Endodermal cell (in vitro differentiated cells): ENCODE measurements around the gene ZC3H8. TPM values are rescaled to one million over a fixed set of nuclear protein-coding genes. Genes with fewer than 3 reads are reported as not detected.
A peak's percentile ranks its signal among the peaks of the same experiment; 100 is the strongest.

ENCODE experiments used
- DNase-seq: peaks from one replicate; pipeline ENCODE4 v3.0.0-alpha.2; 2017
- H3K27ac ChIP-seq: 2 replicates; pipeline ENCODE4 v1.5.1; 2013; ENCODE audit warnings: mild to moderate bottlenecking, low read depth, low read length, moderate library complexity
- H3K27me3 ChIP-seq: 2 replicates; pipeline ENCODE4 v1.6.1; 2013; ENCODE audit warnings: mild to moderate bottlenecking, low read length, moderate library complexity; ENCODE audit not compliant: insufficient read depth, control insufficient read depth, poor library complexity, severe bottlenecking
- H3K36me3 ChIP-seq: 2 replicates; pipeline ENCODE4 v1.7.0; 2013; ENCODE audit warnings: mild to moderate bottlenecking, low read length, moderate library complexity; ENCODE audit not compliant: control insufficient read depth, insufficient read depth
- H3K4me1 ChIP-seq: one replicate; pipeline ENCODE4 v1.7.0; 2013; ENCODE audit warnings: low read length; ENCODE audit not compliant: control insufficient read depth, insufficient read depth
- H3K4me3 ChIP-seq: 2 replicates; pipeline ENCODE4 v1.5.1; 2013; ENCODE audit warnings: mild to moderate bottlenecking, low read length, moderate library complexity
- H3K9ac ChIP-seq: 2 replicates; pipeline ENCODE4 v1.6.1; 2013; ENCODE audit warnings: mild to moderate bottlenecking, low read length, moderate library complexity; ENCODE audit not compliant: poor library complexity, severe bottlenecking; ENCODE audit errors: extremely low read depth
- H3K9me3 ChIP-seq: 2 replicates; pipeline ENCODE4 v1.6.1; 2013; ENCODE audit warnings: mild to moderate bottlenecking, low read length, moderate library complexity; ENCODE audit not compliant: control insufficient read depth
- H3K27ac Mint-ChIP-seq: 2 replicates; pipeline ENCODE4 v1.8.0; 2020; ENCODE audit warnings: mixed read lengths
- H3K27me3 Mint-ChIP-seq: 2 replicates; pipeline ENCODE4 v1.8.0; 2021; ENCODE audit warnings: mild to moderate bottlenecking, mixed read lengths; ENCODE audit not compliant: insufficient read depth
- H3K36me3 Mint-ChIP-seq: 2 replicates; pipeline ENCODE4 v1.8.0; 2020; ENCODE audit warnings: low read depth, mixed read lengths
- H3K4me1 Mint-ChIP-seq: 2 replicates; pipeline ENCODE4 v1.8.0; 2020; ENCODE audit warnings: mixed read lengths
- H3K4me3 Mint-ChIP-seq: 2 replicates; pipeline ENCODE4 v1.8.0; 2020; ENCODE audit warnings: mild to moderate bottlenecking, moderate library complexity, mixed read lengths
- H3K9me3 Mint-ChIP-seq: 2 replicates; pipeline ENCODE4 v1.8.0; 2020; ENCODE audit warnings: mild to moderate bottlenecking, mixed read lengths
- WGBS, 2 experiments: methylation state at CpG; one replicate each; pipeline versions ENCODE4 v1.1.5 to v1.1.7; 2013; ENCODE audit warnings: missing lambda C conversion rate in 2 of 2, mixed read lengths in 1 of 2; ENCODE audit not compliant: insufficient coverage in 1 of 2, insufficient read length in 1 of 2; 5-methylcytosine and 5-hydroxymethylcytosine counted together
- total RNA-seq, 2 donors: library from RNA; stranded (reverse); fragmentation: NEBNext Ultra II Directional in 1 of 2; extraction: Animal tissue kit (Norgen Biotek cat#: 25700) in 1 of 2; gene quantifications; 2 replicates in 1 of 2; 3 replicates in 1 of 2; pipeline ENCODE4 v1.2.1, GENCODE V29; 2021
- TF ChIP-seq, protein P1 (sequence below): fragments of 200-600 bp; sonication (generic); conservative IDR thresholded peaks from 2 replicates; pipeline ENCODE4 v1.5.0; 2021; ENCODE audit warnings: antibody characterized with exemption, mild to moderate bottlenecking

The ZC3H8 gene
- total RNA-seq, 2 donors from 2014 or later, result 8.3 to 10.6 TPM

GRCh38 chr2:112277596-112278220 is 22.9 kb upstream of the ZC3H8 start:
- H3K36me3 ChIP-seq, result no peaks in the 10 kb centered on the region
- Mint-ChIP-seq H3K4me3 (no peak overlapping the region), H3K27me3 (no peaks in the 10 kb centered on the region), H3K4me1 (peaks cover 12% of the 10 kb centered on the region), H3K27ac (no peak overlapping the region), H3K9me3 (no peaks in the 10 kb centered on the region), H3K36me3 (no peaks in the 10 kb centered on the region)
- DNase-seq, result no peak
- no peak overlapping the region for H3K9ac ChIP-seq
- H3K27me3 ChIP-seq, result no peaks in the 10 kb centered on the region
- TF ChIP-seq, protein P1, sequence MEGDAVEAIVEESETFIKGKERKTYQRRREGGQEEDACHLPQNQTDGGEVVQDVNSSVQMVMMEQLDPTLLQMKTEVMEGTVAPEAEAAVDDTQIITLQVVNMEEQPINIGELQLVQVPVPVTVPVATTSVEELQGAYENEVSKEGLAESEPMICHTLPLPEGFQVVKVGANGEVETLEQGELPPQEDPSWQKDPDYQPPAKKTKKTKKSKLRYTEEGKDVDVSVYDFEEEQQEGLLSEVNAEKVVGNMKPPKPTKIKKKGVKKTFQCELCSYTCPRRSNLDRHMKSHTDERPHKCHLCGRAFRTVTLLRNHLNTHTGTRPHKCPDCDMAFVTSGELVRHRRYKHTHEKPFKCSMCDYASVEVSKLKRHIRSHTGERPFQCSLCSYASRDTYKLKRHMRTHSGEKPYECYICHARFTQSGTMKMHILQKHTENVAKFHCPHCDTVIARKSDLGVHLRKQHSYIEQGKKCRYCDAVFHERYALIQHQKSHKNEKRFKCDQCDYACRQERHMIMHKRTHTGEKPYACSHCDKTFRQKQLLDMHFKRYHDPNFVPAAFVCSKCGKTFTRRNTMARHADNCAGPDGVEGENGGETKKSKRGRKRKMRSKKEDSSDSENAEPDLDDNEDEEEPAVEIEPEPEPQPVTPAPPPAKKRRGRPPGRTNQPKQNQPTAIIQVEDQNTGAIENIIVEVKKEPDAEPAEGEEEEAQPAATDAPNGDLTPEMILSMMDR, result no peak
- no peaks in the 10 kb centered on the region for H3K9me3 ChIP-seq
- H3K4me1 ChIP-seq, result peaks cover 8% of the 10 kb centered on the region
- no peak overlapping the region for H3K27ac ChIP-seq
- WGBS, 2 experiments, result 94 to 98% methylated on average over 4 to 5 of the region's 5 CpGs
- H3K4me3 ChIP-seq, result no peak overlapping the region

DNA sequence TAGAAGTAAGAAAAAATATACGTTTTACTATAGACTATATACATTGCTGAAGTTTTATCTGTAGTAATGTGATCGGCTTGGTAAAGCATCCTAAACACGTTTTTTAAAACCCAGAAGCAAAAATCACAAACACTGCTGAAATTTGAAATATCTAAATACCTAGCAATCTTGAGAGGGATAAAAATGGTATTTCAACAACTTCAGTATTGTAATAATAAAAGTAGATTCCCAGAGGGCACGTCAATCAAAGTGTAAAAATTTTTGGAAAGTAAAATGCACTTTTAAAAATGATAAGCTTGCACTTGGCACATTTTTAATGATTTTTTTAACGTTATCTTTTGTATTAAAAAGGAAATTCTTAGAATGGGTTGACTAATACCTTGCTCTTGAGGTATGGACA is 22.1 kb upstream of the ZC3H8 start:
- TF ChIP-seq, protein P1, result no peak
- 87 to 98% methylated on average over 3 of the region's 5 CpGs for WGBS, 2 experiments
- Histone ChIP-seq H3K4me3 (peak overlapping the region; percentile 86), H3K27me3 (no peaks in the 10 kb centered on the region), H3K4me1 (peaks cover 8% of the 10 kb centered on the region), H3K9me3 (no peaks in the 10 kb centered on the region), H3K27ac (no peak overlapping the region), H3K36me3 (no peaks in the 10 kb centered on the region), H3K9ac (peak overlapping the region; percentile 99)
- Mint-ChIP-seq H3K27ac (no peak overlapping the region), H3K4me1 (peaks cover 19% of the 10 kb centered on the region), H3K36me3 (no peaks in the 10 kb centered on the region), H3K4me3 (peak overlapping the region; percentile 82), H3K9me3 (no peaks in the 10 kb centered on the region), H3K27me3 (no peaks in the 10 kb centered on the region)
- no peak for DNase-seq

GRCh38 chr2:112275887-112276773 is 21.3 kb upstream of the ZC3H8 start:
- Mint-ChIP-seq H3K27ac (peak overlapping the region; percentile 96), H3K4me1 (peaks cover 20% of the 10 kb centered on the region), H3K9me3 (no peaks in the 10 kb centered on the region), H3K36me3 (no peaks in the 10 kb centered on the region), H3K27me3 (no peaks in the 10 kb centered on the region), H3K4me3 (peak overlapping the region; percentile 82)
- 1 to 3% methylated on average over 18 to 66 of the region's 66 CpGs for WGBS, 2 experiments
- Histone ChIP-seq H3K27me3 (no peaks in the 10 kb centered on the region), H3K9ac (peak overlapping the region; percentile 99), H3K27ac (peak overlapping the region; percentile 100), H3K4me1 (peaks cover 8% of the 10 kb centered on the region), H3K9me3 (no peaks in the 10 kb centered on the region), H3K4me3 (peak overlapping the region; percentile 93), H3K36me3 (no peaks in the 10 kb centered on the region)
- TF ChIP-seq, protein P1, result no peak
- peak; percentile 94 for DNase-seq
